ENCODE measurements around the gene FRMD1.

- TF ChIP-seq EZH2 (IDR thresholded peaks at IDR 0.05) (no peak), CTCF (IDR thresholded peaks at IDR 0.05) (no peak)
These were observed 41.8 kb downstream of the FRMD1 start for GRCh38 chr6:168037242-168037641.

All from neural progenitor cell (in vitro differentiated cells).